ENCODE results near the gene TMOD2.
A peak's percentile ranks its signal among the peaks of the same experiment; 100 is the strongest.

TMOD2 gene

GRCh38 chr15:51750792-51751696 is at the start of gene TMOD2:
TMOD2 (plus strand) TSS chr15:51751597; CDS start chr15:51766442, 14,845 bp downstream.
- peak within 1 kb of the TSS; percentile 83 for H3K27ac Mint-ChIP-seq
- peaks cover 6% of the 10 kb centered on the region for H3K36me3 Mint-ChIP-seq
- ATAC-seq (ENCODE audit: low read depth) (peak; percentile 84), DNase-seq (ENCODE audit: low spot score in 2 of 2) (peak; percentile 33 to 61)
- H3K4me1 Mint-ChIP-seq, result peaks cover 39% of the 10 kb centered on the region
- peak within 1 kb of the TSS; percentile 99 for H3K4me3 Mint-ChIP-seq
- no peaks in the 10 kb centered on the region for H3K9me3 Mint-ChIP-seq
- H3K27me3 Mint-ChIP-seq, result no peaks in the 10 kb centered on the region

- H3K27ac Mint-ChIP-seq, result no peak overlapping the region
- peaks cover 5% of the 10 kb centered on the region for H3K27me3 Mint-ChIP-seq
- no peaks in the 10 kb centered on the region for H3K9me3 Mint-ChIP-seq
- ATAC-seq (ENCODE audit: low read depth) (no peak), DNase-seq (ENCODE audit: low spot score in 2 of 2) (no peak)
- H3K36me3 Mint-ChIP-seq, result no peaks in the 10 kb centered on the region
- H3K4me3 Mint-ChIP-seq, result no peak overlapping the region
- H3K4me1 Mint-ChIP-seq, result no peaks in the 10 kb centered on the region
Measured at GRCh38 chr15:51702710-51703109, 48.7 kb upstream of the TMOD2 start.

GRCh38 chr15:51706291-51706690 is 45.1 kb upstream of the TMOD2 start:
- ATAC-seq (ENCODE audit: low read depth) (no peak), DNase-seq (ENCODE audit: low spot score in 2 of 2) (no peak)
- no peaks in the 10 kb centered on the region for H3K4me1 Mint-ChIP-seq
- peaks cover 1% of the 10 kb centered on the region for H3K27me3 Mint-ChIP-seq
- no peak overlapping the region for H3K4me3 Mint-ChIP-seq
- H3K9me3 Mint-ChIP-seq, result no peaks in the 10 kb centered on the region
- H3K27ac Mint-ChIP-seq, result no peak overlapping the region
- H3K36me3 Mint-ChIP-seq, result no peaks in the 10 kb centered on the region

GRCh38 chr15:51706926-51707608 is 44.3 kb upstream of the TMOD2 start:
- no peak for DNase-seq (ENCODE audit: low spot score in 2 of 2)
- no peak for ATAC-seq (ENCODE audit: low read depth)
- Mint-ChIP-seq H3K4me1 (no peaks in the 10 kb centered on the region), H3K4me3 (no peak overlapping the region), H3K27me3 (peaks cover 1% of the 10 kb centered on the region), H3K27ac (no peak overlapping the region), H3K36me3 (no peaks in the 10 kb centered on the region), H3K9me3 (no peaks in the 10 kb centered on the region)

GRCh38 chr15:51708013-51708412 is 43.4 kb upstream of the TMOD2 start:
- ATAC-seq (ENCODE audit: low read depth), result no peak
- no peak overlapping the region for H3K27ac Mint-ChIP-seq
- DNase-seq (ENCODE audit: low spot score in 2 of 2), result no peak
- H3K36me3 Mint-ChIP-seq, result no peaks in the 10 kb centered on the region
- peaks cover 1% of the 10 kb centered on the region for H3K27me3 Mint-ChIP-seq
- H3K9me3 Mint-ChIP-seq, result no peaks in the 10 kb centered on the region
- H3K4me1 Mint-ChIP-seq, result no peaks in the 10 kb centered on the region
- no peak overlapping the region for H3K4me3 Mint-ChIP-seq

- DNase-seq (ENCODE audit: low spot score in 2 of 2), result no peak
- peaks cover 1% of the 10 kb centered on the region for H3K27me3 Mint-ChIP-seq
- no peak overlapping the region for H3K27ac Mint-ChIP-seq
- no peak for ATAC-seq (ENCODE audit: low read depth)
- no peaks in the 10 kb centered on the region for H3K9me3 Mint-ChIP-seq
- H3K4me1 Mint-ChIP-seq, result no peaks in the 10 kb centered on the region
- H3K36me3 Mint-ChIP-seq, result no peaks in the 10 kb centered on the region
- H3K4me3 Mint-ChIP-seq, result no peak overlapping the region
Measured at GRCh38 chr15:51709031-51709430, 42.4 kb upstream of the TMOD2 start.

- no peaks in the 10 kb centered on the region for H3K27me3 Mint-ChIP-seq
- ATAC-seq (ENCODE audit: low read depth) (no peak), DNase-seq (ENCODE audit: low spot score in 2 of 2) (no peak)
- H3K9me3 Mint-ChIP-seq, result no peaks in the 10 kb centered on the region
- H3K4me3 Mint-ChIP-seq, result no peak overlapping the region
- H3K27ac Mint-ChIP-seq, result no peak overlapping the region
- peaks cover 7% of the 10 kb centered on the region for H3K4me1 Mint-ChIP-seq
- H3K36me3 Mint-ChIP-seq, result no peaks in the 10 kb centered on the region
Measured at GRCh38 chr15:51714162-51714561, 37.2 kb upstream of the TMOD2 start.

GRCh38 chr15:51714911-51715310 is 36.5 kb upstream of the TMOD2 start:
- no peaks in the 10 kb centered on the region for H3K36me3 Mint-ChIP-seq
- H3K27ac Mint-ChIP-seq, result no peak overlapping the region
- ATAC-seq (ENCODE audit: low read depth), result no peak
- no peak overlapping the region for H3K4me3 Mint-ChIP-seq
- no peaks in the 10 kb centered on the region for H3K9me3 Mint-ChIP-seq
- DNase-seq (ENCODE audit: low spot score in 2 of 2), result no peak
- H3K4me1 Mint-ChIP-seq, result peaks cover 7% of the 10 kb centered on the region
- H3K27me3 Mint-ChIP-seq, result no peaks in the 10 kb centered on the region

GRCh38 chr15:51718219-51718618 is 33.2 kb upstream of the TMOD2 start:
- DNase-seq (ENCODE audit: low spot score in 2 of 2) (no peak), ATAC-seq (ENCODE audit: low read depth) (no peak)
- Mint-ChIP-seq H3K9me3 (peaks cover 2% of the 10 kb centered on the region), H3K27ac (peak overlapping the region; percentile 50), H3K4me1 (peaks cover 11% of the 10 kb centered on the region), H3K4me3 (no peak overlapping the region), H3K36me3 (peaks cover 11% of the 10 kb centered on the region), H3K27me3 (no peaks in the 10 kb centered on the region)

GRCh38 chr15:51718746-51719145 is 32.7 kb upstream of the TMOD2 start:
- H3K4me1 Mint-ChIP-seq, result peaks cover 11% of the 10 kb centered on the region
- H3K9me3 Mint-ChIP-seq, result peaks cover 2% of the 10 kb centered on the region
- ATAC-seq (ENCODE audit: low read depth) (peak; percentile 41), DNase-seq (ENCODE audit: low spot score in 2 of 2) (no peak)
- peaks cover 11% of the 10 kb centered on the region for H3K36me3 Mint-ChIP-seq
- no peaks in the 10 kb centered on the region for H3K27me3 Mint-ChIP-seq
- H3K27ac Mint-ChIP-seq, result peak overlapping the region; percentile 50
- no peak overlapping the region for H3K4me3 Mint-ChIP-seq

- no peaks in the 10 kb centered on the region for H3K27me3 Mint-ChIP-seq
- peak overlapping the region; percentile 35 for H3K27ac Mint-ChIP-seq
- ATAC-seq (ENCODE audit: low read depth) (no peak), DNase-seq (ENCODE audit: low spot score in 2 of 2) (no peak)
- peaks cover 15% of the 10 kb centered on the region for H3K4me1 Mint-ChIP-seq
- H3K36me3 Mint-ChIP-seq, result peaks cover 12% of the 10 kb centered on the region
- peaks cover 2% of the 10 kb centered on the region for H3K9me3 Mint-ChIP-seq
- H3K4me3 Mint-ChIP-seq, result no peak overlapping the region
Measured at GRCh38 chr15:51720201-51720995, 31.0 kb upstream of the TMOD2 start.

- peaks cover 20% of the 10 kb centered on the region for H3K4me1 Mint-ChIP-seq
Measured at GRCh38 chr15:51721199-51721960, 30.0 kb upstream of the TMOD2 start.

GRCh38 chr15:51724199-51724598 is 27.2 kb upstream of the TMOD2 start:
- Mint-ChIP-seq H3K27me3 (no peaks in the 10 kb centered on the region), H3K9me3 (peaks cover 2% of the 10 kb centered on the region), H3K4me1 (peaks cover 27% of the 10 kb centered on the region), H3K4me3 (no peak overlapping the region), H3K27ac (no peak overlapping the region), H3K36me3 (peaks cover 17% of the 10 kb centered on the region)
- ATAC-seq (ENCODE audit: low read depth) (no peak), DNase-seq (ENCODE audit: low spot score in 2 of 2) (no peak)

More at GRCh38 chr15:51721199-51721960, 30.0 kb upstream of the TMOD2 start:
- ATAC-seq (ENCODE audit: low read depth), result no peak
- Mint-ChIP-seq H3K27me3 (no peaks in the 10 kb centered on the region), H3K4me3 (no peak overlapping the region), H3K27ac (peak overlapping the region; percentile 61), H3K9me3 (peaks cover 2% of the 10 kb centered on the region), H3K36me3 (peaks cover 12% of the 10 kb centered on the region)
- DNase-seq (ENCODE audit: low spot score in 2 of 2), result no peak
